GM04504 (cell line): ENCODE results near the gene NDUFA8.

ENCODE experiments used
- DNase-seq: peaks from one replicate; pipeline ENCODE4 v3.0.0-alpha.2; 2012; ENCODE audit warnings: low read depth

Gene NDUFA8

DNA sequence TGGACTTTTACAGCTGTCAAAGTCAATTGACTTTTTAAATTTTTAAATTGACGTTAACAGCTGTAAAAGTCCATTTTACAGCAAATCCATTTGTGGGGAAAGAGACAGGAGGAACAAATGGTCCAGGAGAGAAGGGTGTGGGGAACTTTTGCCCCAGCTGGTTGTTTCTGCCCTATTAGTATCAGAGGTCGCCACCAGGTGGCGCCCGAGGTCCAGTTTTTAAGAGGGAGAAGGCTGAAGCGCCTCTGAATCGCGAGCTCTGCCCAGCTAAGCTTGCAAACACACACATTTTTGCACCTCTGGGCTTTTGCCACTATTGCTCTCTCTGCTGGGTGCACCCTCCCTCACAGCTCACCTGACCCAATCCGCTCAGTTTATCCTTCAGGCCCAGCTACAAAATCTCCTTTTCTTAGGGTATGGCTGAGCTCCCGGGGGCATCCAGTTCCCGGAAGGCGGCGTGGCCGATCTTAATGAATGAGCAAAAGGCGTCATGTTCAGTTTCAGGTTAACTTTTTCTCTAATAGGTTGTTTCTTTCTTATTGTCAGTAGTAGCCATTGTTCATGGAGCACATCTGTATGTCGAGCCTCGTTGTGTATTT lies 60.2 kb downstream of the NDUFA8 start:
- peak; percentile 52 for DNase-seq

DNA sequence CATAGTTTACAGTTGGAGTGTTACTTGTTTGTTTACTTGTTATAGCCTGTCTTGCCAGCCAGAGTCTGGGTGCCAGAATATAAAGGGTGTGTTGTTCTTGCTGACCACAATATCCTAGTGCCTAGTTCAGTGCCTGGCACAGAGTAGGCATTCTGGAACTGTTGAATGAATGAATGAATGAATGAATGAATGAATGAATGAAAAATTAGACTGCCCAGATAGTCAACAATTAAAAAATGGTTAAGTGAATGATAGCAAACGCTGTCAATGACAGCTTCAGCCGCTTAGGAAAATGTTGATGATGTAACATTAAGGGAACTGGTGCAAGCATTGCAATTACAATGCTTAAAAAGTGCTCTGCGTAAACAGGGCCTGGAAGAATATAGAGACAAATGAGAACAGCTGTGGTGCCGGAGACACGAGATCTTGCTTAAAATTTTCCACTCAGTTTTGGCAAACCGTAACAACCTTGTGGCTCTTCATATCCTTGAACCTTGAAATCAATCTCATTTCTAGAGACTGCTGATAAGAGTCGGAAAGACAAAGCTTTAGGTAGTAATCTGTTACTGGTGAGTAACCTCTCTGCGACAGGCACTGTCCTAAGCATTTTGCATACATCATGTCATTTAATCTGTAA lies 61.8 kb downstream of the NDUFA8 start:
- DNase-seq: peak; percentile 33

DNA sequence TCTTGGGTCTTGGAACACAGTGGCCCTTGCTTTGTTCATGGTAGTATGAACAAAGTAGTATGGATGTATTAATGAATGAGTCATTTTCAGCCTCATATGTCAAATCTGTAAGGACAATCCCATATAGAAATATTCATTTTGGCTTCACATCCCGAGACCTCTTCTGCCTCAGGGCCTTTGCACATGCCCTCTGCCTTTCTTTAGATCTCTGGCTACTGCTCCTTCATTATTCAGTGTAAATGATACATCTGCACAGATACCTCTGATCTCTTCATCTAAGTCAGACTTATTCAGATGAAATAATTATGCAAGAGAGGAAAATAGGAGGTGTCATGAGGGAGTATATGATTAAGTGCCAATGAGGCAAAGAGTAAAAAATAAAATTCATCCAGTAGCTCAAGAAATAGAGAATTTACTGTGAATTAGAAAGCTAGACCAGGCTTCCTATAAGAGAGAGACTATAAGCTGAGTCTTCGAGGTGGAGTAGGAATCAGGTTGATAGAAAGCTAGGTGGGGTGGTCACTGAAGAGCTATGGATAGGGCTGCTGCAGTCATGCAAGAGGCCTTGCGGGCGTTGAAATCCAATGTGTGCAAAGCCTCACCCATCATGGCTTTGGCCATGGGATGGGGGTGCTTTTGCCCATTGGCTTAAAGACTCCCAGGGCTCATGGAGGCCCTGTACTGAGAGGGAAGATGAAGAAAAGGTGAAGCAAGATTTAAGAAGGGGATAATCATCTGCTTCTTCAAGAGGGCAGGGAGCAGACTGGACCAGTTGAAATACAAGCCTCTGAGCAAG lies 62.8 kb downstream of the NDUFA8 start:
- DNase-seq: no peak

DNA sequence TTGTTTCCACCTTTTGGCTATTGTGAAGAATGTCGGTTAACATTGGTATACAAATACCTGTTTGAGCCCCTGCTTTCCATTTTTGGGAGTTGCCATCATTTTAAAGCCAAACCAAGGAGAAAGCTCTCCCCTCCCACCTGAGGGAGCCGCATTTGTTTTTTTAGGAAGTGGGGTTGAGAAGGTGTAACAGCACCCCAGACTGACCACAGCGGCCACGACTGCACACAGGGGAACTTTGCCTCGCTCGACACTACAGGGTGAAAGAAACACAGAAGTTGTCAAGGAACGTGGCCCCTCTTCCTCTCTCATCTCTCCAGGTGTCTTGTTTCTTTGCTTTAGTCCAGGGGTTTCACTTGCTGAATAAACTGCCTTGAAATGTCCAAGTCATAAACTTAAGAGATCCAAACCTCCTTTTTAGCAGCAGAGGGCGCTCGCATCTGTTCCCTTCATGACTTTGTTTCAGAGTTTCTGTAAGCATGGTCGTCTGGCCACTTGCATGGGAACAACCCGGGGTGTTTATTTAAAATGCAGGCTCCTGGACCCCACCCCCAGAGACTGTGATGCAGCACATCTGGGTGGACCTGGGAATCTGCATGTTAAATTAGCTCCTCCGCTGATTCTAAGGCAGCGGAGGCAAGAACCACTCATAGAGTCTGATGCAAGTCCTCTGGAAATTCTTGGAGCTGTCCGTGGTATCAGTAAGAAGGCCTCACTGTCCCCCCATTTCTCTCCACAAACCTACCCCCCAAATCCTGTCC lies 64.4 kb downstream of the NDUFA8 start:
- DNase-seq: no peak
